ENCODE results near the gene NFRKB.
"Not testable (repeated sequence)": the region's sequence is repeated elsewhere in the genome, so short reads cannot be mapped to it uniquely, and the experiment has no call there.

Gene NFRKB

GRCh38 chr11:129852125-129852740 lies 43.1 kb downstream of the NFRKB start:
- no peak for TF ChIP-seq CTCF (conservative IDR thresholded peaks at IDR 0.05; ENCODE audit: low read depth, low read length)
- no peaks in the 10 kb centered on the region for H3K79me2 ChIP-seq (ENCODE audit: insufficient read depth, low read depth)
- no peaks in the 10 kb centered on the region for H3K27me3 ChIP-seq (ENCODE audit: insufficient read depth, low read depth)
- no peaks in the 10 kb centered on the region for H3K36me3 ChIP-seq (ENCODE audit: insufficient read depth)
- H3K4me3 ChIP-seq (IDR thresholded peaks at IDR 0.05; ENCODE audit: insufficient read depth, low read depth, low read length) = no peak overlapping the region
- H3K9ac ChIP-seq = no peak overlapping the region
- no peak overlapping the region for H3K27ac ChIP-seq
- no peak overlapping the region for H2AFZ ChIP-seq (ENCODE audit: low read depth)
- H4K20me1 ChIP-seq (ENCODE audit: insufficient read depth) = no peaks in the 10 kb centered on the region
- H3K4me1 ChIP-seq (ENCODE audit: low read depth, poor library complexity, severe bottlenecking) = peaks cover 16% of the 10 kb centered on the region
- H3K4me2 ChIP-seq = no peak overlapping the region

GRCh38 chr11:129849447-129850130 lies 45.8 kb downstream of the NFRKB start:
- no peak overlapping the region for H3K9ac ChIP-seq
- H3K36me3 ChIP-seq (ENCODE audit: insufficient read depth) = no peaks in the 10 kb centered on the region
- H3K79me2 ChIP-seq (ENCODE audit: insufficient read depth, low read depth) = no peaks in the 10 kb centered on the region
- peaks cover 36% of the 10 kb centered on the region for H3K4me1 ChIP-seq (ENCODE audit: low read depth, poor library complexity, severe bottlenecking)
- no peak for TF ChIP-seq CTCF (conservative IDR thresholded peaks at IDR 0.05; ENCODE audit: low read depth, low read length)
- H3K4me3 ChIP-seq (IDR thresholded peaks at IDR 0.05; ENCODE audit: insufficient read depth, low read depth, low read length) = no peak overlapping the region
- no peak overlapping the region for H3K4me2 ChIP-seq
- no peaks in the 10 kb centered on the region for H4K20me1 ChIP-seq (ENCODE audit: insufficient read depth)
- no peaks in the 10 kb centered on the region for H3K27me3 ChIP-seq (ENCODE audit: insufficient read depth, low read depth)
- H2AFZ ChIP-seq (ENCODE audit: low read depth) = no peak overlapping the region
- H3K27ac ChIP-seq = no peak overlapping the region

GRCh38 chr11:129847361-129847760 lies 48.0 kb downstream of the NFRKB start:
- not testable (repeated sequence) for H2AFZ ChIP-seq (ENCODE audit: low read depth); H3K27me3 ChIP-seq (ENCODE audit: insufficient read depth, low read depth); H3K79me2 ChIP-seq (ENCODE audit: insufficient read depth, low read depth); H3K27ac ChIP-seq; H4K20me1 ChIP-seq (ENCODE audit: insufficient read depth); H3K36me3 ChIP-seq (ENCODE audit: insufficient read depth); H3K4me3 ChIP-seq (IDR thresholded peaks at IDR 0.05; ENCODE audit: insufficient read depth, low read depth, low read length); H3K9ac ChIP-seq
- Histone ChIP-seq H3K4me1 (ENCODE audit: low read depth, poor library complexity, severe bottlenecking) (peaks cover 20% of the 10 kb centered on the region), H3K4me2 (peak overlapping the region; percentile 96; the same call in 1 of the 2 replicates)

- H3K79me2 ChIP-seq (ENCODE audit: insufficient read depth, low read depth) = no peaks in the 10 kb centered on the region
- H3K4me1 ChIP-seq (ENCODE audit: low read depth, poor library complexity, severe bottlenecking) = peaks cover 20% of the 10 kb centered on the region
- peak overlapping the region; percentile 96 for H3K4me2 ChIP-seq
- peak overlapping the region; percentile 57 for H2AFZ ChIP-seq (ENCODE audit: low read depth)
- no peak for TF ChIP-seq CTCF (conservative IDR thresholded peaks at IDR 0.05; ENCODE audit: low read depth, low read length)
- H3K27me3 ChIP-seq (ENCODE audit: insufficient read depth, low read depth) = no peaks in the 10 kb centered on the region
- H3K4me3 ChIP-seq (IDR thresholded peaks at IDR 0.05; ENCODE audit: insufficient read depth, low read depth, low read length) = no peak overlapping the region
- no peaks in the 10 kb centered on the region for H4K20me1 ChIP-seq (ENCODE audit: insufficient read depth)
- no peak overlapping the region; the same call in 1 of the 2 replicates for H3K9ac ChIP-seq
- H3K36me3 ChIP-seq (ENCODE audit: insufficient read depth) = no peaks in the 10 kb centered on the region
- peak overlapping the region; percentile 70 for H3K27ac ChIP-seq
Measured at GRCh38 chr11:129846508-129847335, 48.7 kb downstream of the NFRKB start.
